Skin of body (tissue), 2 donors: ENCODE measurements around the gene CCR5. TPM values are rescaled to one million over a fixed set of nuclear protein-coding genes. Genes with fewer than 3 reads are reported as not detected.
"Not testable (repeated sequence)": the region's sequence is repeated elsewhere in the genome, so short reads cannot be mapped to it uniquely, and the experiment has no call there.

Experiments used
- DNase-seq: peaks from one replicate; lab custom pipeline; 2025; lab: John Stamatoyannopoulos, UW
- total RNA-seq: library from RNA; depleted of rRNA; stranded (reverse); fragments of >200 nt; gene quantifications from one replicate; pipeline ENCODE4 v1.2.3, GENCODE V29; 2014

The CCR5 gene
- 0.10 TPM for total RNA-seq

- DNase-seq, result no peak
Measured at GRCh38 chr3:46370839-46371518, at the start of gene CCR5. Gene CCR5, plus strand, starts transcription at chr3:46370946. Its CDS starts 1,957 bp downstream, at chr3:46372903.

- DNase-seq, result no peak
Measured at GRCh38 chr3:46321461-46322104, 49.2 kb upstream of the CCR5 start.

- no peak for DNase-seq
Measured at GRCh38 chr3:46324036-46324435, 46.7 kb upstream of the CCR5 start.

- no peak for DNase-seq
Measured at GRCh38 chr3:46325645-46326300, 45.0 kb upstream of the CCR5 start.

GRCh38 chr3:46330676-46331075 is 40.1 kb upstream of the CCR5 start:
- not testable (repeated sequence) for DNase-seq

GRCh38 chr3:46334741-46335478 is 35.8 kb upstream of the CCR5 start:
- DNase-seq, result no peak

GRCh38 chr3:46335541-46335940 is 35.2 kb upstream of the CCR5 start:
- no peak for DNase-seq

- DNase-seq, result no peak
Measured at GRCh38 chr3:46337911-46338310, 32.8 kb upstream of the CCR5 start.

- DNase-seq, result no peak
Measured at GRCh38 chr3:46338840-46339239, 31.9 kb upstream of the CCR5 start.

- DNase-seq, result no peak
Measured at GRCh38 chr3:46344476-46344875, 26.3 kb upstream of the CCR5 start.

GRCh38 chr3:46348823-46349482 is 21.8 kb upstream of the CCR5 start:
- DNase-seq, result no peak

- no peak for DNase-seq
Measured at GRCh38 chr3:46349484-46350261, 21.1 kb upstream of the CCR5 start.

- no peak for DNase-seq
Measured at GRCh38 chr3:46350262-46350565, 20.5 kb upstream of the CCR5 start.

- no peak for DNase-seq
Measured at GRCh38 chr3:46351646-46352045, 19.1 kb upstream of the CCR5 start.

GRCh38 chr3:46353090-46353489 is 17.7 kb upstream of the CCR5 start:
- DNase-seq, result no peak

GRCh38 chr3:46353647-46354410 is 16.9 kb upstream of the CCR5 start, which contains the start of gene CCR2:
Gene CCR2, plus strand, starts transcription at chr3:46354111. Its CDS starts 3,417 bp downstream, at chr3:46357528.
- no peak for DNase-seq

GRCh38 chr3:46354478-46354877 is 16.3 kb upstream of the CCR5 start:
- DNase-seq, result no peak

GRCh38 chr3:46354984-46355383 is 15.8 kb upstream of the CCR5 start:
- no peak for DNase-seq

- no peak for DNase-seq
Measured at GRCh38 chr3:46356276-46356675, 14.5 kb upstream of the CCR5 start.

- no peak for DNase-seq
Measured at GRCh38 chr3:46356909-46357308, 13.8 kb upstream of the CCR5 start.
